ENCODE measurements around the gene PTDSS2.

The PTDSS2 gene

DNA sequence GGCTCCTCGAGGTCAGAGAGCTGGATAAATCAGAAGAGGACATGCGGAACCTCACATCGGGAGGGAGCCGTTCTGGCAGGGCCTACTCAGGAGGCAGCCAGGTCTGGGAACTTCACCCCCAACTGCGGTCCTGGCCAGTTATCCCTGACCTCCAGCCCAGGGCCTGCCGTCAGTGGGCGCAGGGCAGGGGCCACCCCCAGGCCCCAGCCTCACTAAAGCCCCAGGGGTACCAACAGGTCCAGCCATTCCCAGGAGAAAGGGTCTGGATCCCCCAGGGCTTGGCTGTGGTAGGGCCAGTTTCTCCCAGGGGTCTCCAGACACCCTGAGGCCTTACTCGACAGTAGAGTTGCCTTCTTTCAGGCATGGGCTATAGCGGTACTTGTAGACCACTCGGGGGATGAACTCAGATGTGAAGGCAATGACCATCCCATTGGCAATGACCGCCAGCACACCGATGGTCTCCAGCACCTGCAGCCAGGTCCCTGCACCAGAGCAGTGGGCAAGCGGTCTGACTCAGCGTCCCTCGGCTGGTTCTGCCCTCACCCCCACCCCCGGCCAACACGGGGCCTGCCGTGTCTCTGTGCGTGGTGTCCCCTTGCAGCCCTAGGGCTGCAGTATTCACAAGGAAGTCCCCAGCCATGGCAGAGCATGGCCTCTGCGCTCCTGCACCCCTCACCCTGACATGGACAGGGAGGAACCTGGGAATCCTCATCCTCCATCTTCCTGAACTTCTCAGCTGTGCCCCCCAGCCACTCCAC is 30.7 kb upstream of the PTDSS2 start:
- Histone ChIP-seq H3K9ac (no peak overlapping the region), H3K4me2 (no peak overlapping the region), H3K4me1 (ENCODE audit: low read depth, poor library complexity, severe bottlenecking) (no peaks in the 10 kb centered on the region), H2AFZ (ENCODE audit: low read depth) (no peak overlapping the region), H3K36me3 (ENCODE audit: insufficient read depth) (no peaks in the 10 kb centered on the region), H3K27me3 (ENCODE audit: insufficient read depth, low read depth) (peaks cover 47% of the 10 kb centered on the region), H3K79me2 (ENCODE audit: insufficient read depth, low read depth) (no peaks in the 10 kb centered on the region), H3K27ac (no peak overlapping the region), H4K20me1 (ENCODE audit: insufficient read depth) (no peaks in the 10 kb centered on the region), H3K4me3 (IDR thresholded peaks at IDR 0.05; ENCODE audit: insufficient read depth, low read depth, low read length) (no peak overlapping the region)
- TF ChIP-seq, protein P1, sequence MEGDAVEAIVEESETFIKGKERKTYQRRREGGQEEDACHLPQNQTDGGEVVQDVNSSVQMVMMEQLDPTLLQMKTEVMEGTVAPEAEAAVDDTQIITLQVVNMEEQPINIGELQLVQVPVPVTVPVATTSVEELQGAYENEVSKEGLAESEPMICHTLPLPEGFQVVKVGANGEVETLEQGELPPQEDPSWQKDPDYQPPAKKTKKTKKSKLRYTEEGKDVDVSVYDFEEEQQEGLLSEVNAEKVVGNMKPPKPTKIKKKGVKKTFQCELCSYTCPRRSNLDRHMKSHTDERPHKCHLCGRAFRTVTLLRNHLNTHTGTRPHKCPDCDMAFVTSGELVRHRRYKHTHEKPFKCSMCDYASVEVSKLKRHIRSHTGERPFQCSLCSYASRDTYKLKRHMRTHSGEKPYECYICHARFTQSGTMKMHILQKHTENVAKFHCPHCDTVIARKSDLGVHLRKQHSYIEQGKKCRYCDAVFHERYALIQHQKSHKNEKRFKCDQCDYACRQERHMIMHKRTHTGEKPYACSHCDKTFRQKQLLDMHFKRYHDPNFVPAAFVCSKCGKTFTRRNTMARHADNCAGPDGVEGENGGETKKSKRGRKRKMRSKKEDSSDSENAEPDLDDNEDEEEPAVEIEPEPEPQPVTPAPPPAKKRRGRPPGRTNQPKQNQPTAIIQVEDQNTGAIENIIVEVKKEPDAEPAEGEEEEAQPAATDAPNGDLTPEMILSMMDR (conservative IDR thresholded peaks at IDR 0.05; ENCODE audit: low read depth, low read length): no peak

DNA sequence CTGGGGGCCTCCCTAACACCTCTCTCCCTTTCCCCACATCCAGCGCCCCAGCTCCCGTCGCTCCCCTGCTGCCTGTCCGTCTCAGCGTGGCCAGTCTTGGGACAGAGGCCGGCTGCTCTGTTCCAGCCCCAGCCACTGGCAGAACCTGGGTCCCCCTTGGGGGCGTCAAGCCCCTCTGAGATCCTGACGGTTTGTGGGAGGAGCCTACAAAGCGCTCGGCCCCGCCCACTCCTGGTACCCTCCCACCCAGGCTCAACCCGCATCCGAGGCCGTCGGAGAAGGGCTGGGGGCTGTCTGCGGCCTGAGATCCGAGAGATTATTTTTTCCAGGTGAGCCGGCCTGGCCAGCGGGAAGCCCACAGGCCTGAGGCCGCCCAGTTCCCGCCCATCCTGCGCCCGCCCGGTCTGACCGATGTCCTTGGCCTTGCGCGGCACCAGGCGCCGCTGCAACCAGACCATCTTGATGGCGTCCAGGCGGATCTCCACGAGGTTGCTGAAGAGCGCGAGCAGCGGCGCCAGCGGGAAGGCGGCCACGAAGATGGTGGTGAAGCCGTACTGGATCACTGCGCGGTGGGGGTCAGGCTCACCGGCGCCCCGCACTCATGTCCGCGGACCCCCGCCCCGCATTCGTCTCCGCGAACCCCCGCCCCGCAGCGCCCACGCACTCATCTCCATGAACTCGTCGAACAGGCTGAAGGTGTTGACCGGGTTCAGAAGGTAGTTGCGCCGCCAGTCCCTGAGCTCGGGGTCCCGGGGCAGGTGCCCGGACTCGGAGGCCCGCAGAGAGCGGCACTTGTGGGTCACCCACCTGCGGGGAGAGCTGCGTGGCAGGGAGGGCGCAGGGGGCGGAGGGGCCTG is 29.8 kb upstream of the PTDSS2 start:
- H4K20me1 ChIP-seq (ENCODE audit: insufficient read depth): no peaks in the 10 kb centered on the region
- TF ChIP-seq, protein P1 (conservative IDR thresholded peaks at IDR 0.05; ENCODE audit: low read depth, low read length): no peak
- H3K36me3 ChIP-seq (ENCODE audit: insufficient read depth): no peaks in the 10 kb centered on the region
- no peak overlapping the region for H3K27ac ChIP-seq
- no peaks in the 10 kb centered on the region for H3K4me1 ChIP-seq (ENCODE audit: low read depth, poor library complexity, severe bottlenecking)
- no peak overlapping the region for H3K4me2 ChIP-seq
- no peak overlapping the region for H3K9ac ChIP-seq
- H3K79me2 ChIP-seq (ENCODE audit: insufficient read depth, low read depth): no peaks in the 10 kb centered on the region
- H3K4me3 ChIP-seq (IDR thresholded peaks at IDR 0.05; ENCODE audit: insufficient read depth, low read depth, low read length): no peak overlapping the region
- peaks cover 43% of the 10 kb centered on the region for H3K27me3 ChIP-seq (ENCODE audit: insufficient read depth, low read depth)
- no peak overlapping the region for H2AFZ ChIP-seq (ENCODE audit: low read depth)

DNA sequence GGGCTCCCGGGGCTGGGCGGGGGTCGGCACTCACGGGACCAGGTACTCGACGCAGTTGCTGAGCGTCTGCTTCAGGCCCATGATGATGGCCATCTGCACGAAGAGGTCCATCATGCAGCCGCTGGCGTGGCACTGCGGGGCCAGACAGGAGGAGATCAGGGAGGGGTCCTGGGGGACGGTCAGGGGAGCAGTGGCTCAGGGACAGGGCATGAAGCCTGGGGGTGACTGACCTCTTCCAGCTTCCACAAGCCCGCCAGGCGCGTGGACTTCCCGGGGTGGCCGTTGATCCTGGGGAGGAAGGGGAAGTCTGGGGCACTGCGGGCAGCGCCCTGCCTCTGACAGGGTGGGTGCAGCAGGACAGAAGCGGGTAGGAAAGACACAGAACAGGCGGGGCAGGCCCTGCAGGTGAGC is 29.2 kb upstream of the PTDSS2 start:
- H3K4me2 ChIP-seq: no peak overlapping the region
- H2AFZ ChIP-seq (ENCODE audit: low read depth): no peak overlapping the region
- H3K27ac ChIP-seq: no peak overlapping the region
- no peak overlapping the region for H3K4me3 ChIP-seq (IDR thresholded peaks at IDR 0.05; ENCODE audit: insufficient read depth, low read depth, low read length)
- peaks cover 37% of the 10 kb centered on the region for H3K27me3 ChIP-seq (ENCODE audit: insufficient read depth, low read depth)
- no peaks in the 10 kb centered on the region for H4K20me1 ChIP-seq (ENCODE audit: insufficient read depth)
- TF ChIP-seq, protein P1 (conservative IDR thresholded peaks at IDR 0.05; ENCODE audit: low read depth, low read length): no peak
- H3K4me1 ChIP-seq (ENCODE audit: low read depth, poor library complexity, severe bottlenecking): no peaks in the 10 kb centered on the region
- no peak overlapping the region for H3K9ac ChIP-seq
- no peaks in the 10 kb centered on the region for H3K79me2 ChIP-seq (ENCODE audit: insufficient read depth, low read depth)
- no peaks in the 10 kb centered on the region for H3K36me3 ChIP-seq (ENCODE audit: insufficient read depth)

DNA sequence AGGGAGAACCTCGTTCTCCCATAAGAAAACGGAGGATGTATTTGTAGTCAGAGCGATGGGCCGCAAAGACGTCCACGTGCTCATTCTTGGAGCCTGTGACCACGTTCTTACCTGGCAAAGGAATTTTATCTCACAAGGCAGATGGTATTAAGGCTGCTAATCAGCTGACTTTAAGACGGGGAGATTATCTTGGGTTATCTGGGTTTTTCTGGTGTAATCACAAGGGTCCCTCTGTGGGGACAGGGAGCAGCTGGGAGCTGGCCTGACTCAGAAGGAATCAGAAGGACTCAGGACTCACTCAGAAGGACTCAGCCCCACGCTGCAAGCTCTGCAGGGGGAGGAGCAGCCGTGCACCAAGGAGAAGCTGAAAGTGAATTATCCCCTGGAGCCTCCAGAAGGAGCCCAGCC is 27.8 kb upstream of the PTDSS2 start:
- Histone ChIP-seq H3K9ac (no peak overlapping the region), H3K27ac (no peak overlapping the region), H3K4me1 (ENCODE audit: low read depth, poor library complexity, severe bottlenecking) (no peaks in the 10 kb centered on the region), H3K79me2 (ENCODE audit: insufficient read depth, low read depth) (no peaks in the 10 kb centered on the region), H3K4me3 (IDR thresholded peaks at IDR 0.05; ENCODE audit: insufficient read depth, low read depth, low read length) (no peak overlapping the region), H3K36me3 (ENCODE audit: insufficient read depth) (no peaks in the 10 kb centered on the region), H3K4me2 (no peak overlapping the region), H4K20me1 (ENCODE audit: insufficient read depth) (no peaks in the 10 kb centered on the region), H2AFZ (ENCODE audit: low read depth) (no peak overlapping the region), H3K27me3 (ENCODE audit: insufficient read depth, low read depth) (peaks cover 25% of the 10 kb centered on the region; the same call in 1 of the 2 replicates)
- TF ChIP-seq, protein P1 (conservative IDR thresholded peaks at IDR 0.05; ENCODE audit: low read depth, low read length): no peak
